ENCODE results near the gene OSBPL5. TPM values are rescaled to one million over a fixed set of nuclear protein-coding genes. Genes with fewer than 3 reads are reported as not detected.

Gene OSBPL5
- total RNA-seq, 2 donors from 2014 or later = 35.0 to 50.7 TPM

GRCh38 chr11:3095712-3096361 lies 69.3 kb downstream of the OSBPL5 start:
- H3K27me3 ChIP-seq (replicated peaks; ENCODE audit: insufficient read depth) = no peaks in the 10 kb centered on the region
- intact Hi-C loops (cut with DNase I) = no loop called here
- H3K4me1 ChIP-seq (replicated peaks) = no peaks in the 10 kb centered on the region
- H3K27ac ChIP-seq = peak overlapping the region; percentile 31 to 65
- no peak overlapping the region for H3K4me3 ChIP-seq
- H3K36me3 ChIP-seq = no peaks in the 10 kb centered on the region
- WGBS = 34% methylated on average over 15 of the region's 15 CpGs
- TF ChIP-seq POLR2AphosphoS5 (IDR thresholded peaks at IDR 0.05) (peak; percentile 37), POLR2A (IDR thresholded peaks at IDR 0.05) (no peak), CTCF (IDR thresholded peaks at IDR 0.05) (no peak)
- DNase-seq (ENCODE audit: low spot score) = no peak
- H3K9me3 ChIP-seq = no peaks in the 10 kb centered on the region

GRCh38 chr11:3094223-3094824 lies 70.8 kb downstream of the OSBPL5 start:
- no peaks in the 10 kb centered on the region for H3K4me1 ChIP-seq (replicated peaks)
- H3K4me3 ChIP-seq = no peak overlapping the region
- H3K36me3 ChIP-seq = peaks cover 0 to 5% of the 10 kb centered on the region in 2 donors
- no peaks in the 10 kb centered on the region for H3K27me3 ChIP-seq (replicated peaks; ENCODE audit: insufficient read depth)
- 88% methylated on average over 20 of the region's 21 CpGs for WGBS
- H3K9me3 ChIP-seq = no peaks in the 10 kb centered on the region
- TF ChIP-seq CTCF (IDR thresholded peaks at IDR 0.05) = no peak
- TF ChIP-seq POLR2A (IDR thresholded peaks at IDR 0.05) = no peak
- TF ChIP-seq POLR2AphosphoS5 (IDR thresholded peaks at IDR 0.05) = no peak
- intact Hi-C loops (cut with DNase I) = no loop called here
- DNase-seq (ENCODE audit: low spot score) = no peak
- no peak overlapping the region for H3K27ac ChIP-seq

GRCh38 chr11:3093281-3094191 lies 71.6 kb downstream of the OSBPL5 start:
- Histone ChIP-seq H3K4me1 (replicated peaks) (no peaks in the 10 kb centered on the region), H3K27ac (no peak overlapping the region), H3K9me3 (no peaks in the 10 kb centered on the region), H3K36me3 (peaks cover 0 to 5% of the 10 kb centered on the region in 2 donors), H3K4me3 (no peak overlapping the region), H3K27me3 (replicated peaks; ENCODE audit: insufficient read depth) (no peaks in the 10 kb centered on the region)
- WGBS = 87% methylated on average over 36 of the region's 36 CpGs
- TF ChIP-seq CTCF (IDR thresholded peaks at IDR 0.05) (no peak), POLR2AphosphoS5 (IDR thresholded peaks at IDR 0.05) (no peak), POLR2A (IDR thresholded peaks at IDR 0.05) (no peak)
- intact Hi-C loops (cut with DNase I) = no loop called here
- no peak for DNase-seq (ENCODE audit: low spot score)

- no peaks in the 10 kb centered on the region for H3K9me3 ChIP-seq
- no peaks in the 10 kb centered on the region for H3K4me1 ChIP-seq (replicated peaks)
- intact Hi-C loops (cut with DNase I) = no loop called here
- H3K27me3 ChIP-seq (replicated peaks; ENCODE audit: insufficient read depth) = no peaks in the 10 kb centered on the region
- no peak for TF ChIP-seq POLR2AphosphoS5 (IDR thresholded peaks at IDR 0.05)
- TF ChIP-seq CTCF (IDR thresholded peaks at IDR 0.05) = no peak
- no peak for DNase-seq (ENCODE audit: low spot score)
- WGBS = 90% methylated on average over 15 of the region's 15 CpGs
- H3K27ac ChIP-seq = no peak overlapping the region
- H3K36me3 ChIP-seq = peaks cover 0 to 5% of the 10 kb centered on the region in 2 donors
- no peak overlapping the region for H3K4me3 ChIP-seq
Observed at GRCh38 chr11:3092603-3093141, 72.4 kb downstream of the OSBPL5 start.
